ENCODE measurements around the gene LRRC9.
"Not testable (repeated sequence)": the region's sequence is repeated elsewhere in the genome, so short reads cannot be mapped to it uniquely, and the experiment has no call there.

LRRC9 gene

DNA sequence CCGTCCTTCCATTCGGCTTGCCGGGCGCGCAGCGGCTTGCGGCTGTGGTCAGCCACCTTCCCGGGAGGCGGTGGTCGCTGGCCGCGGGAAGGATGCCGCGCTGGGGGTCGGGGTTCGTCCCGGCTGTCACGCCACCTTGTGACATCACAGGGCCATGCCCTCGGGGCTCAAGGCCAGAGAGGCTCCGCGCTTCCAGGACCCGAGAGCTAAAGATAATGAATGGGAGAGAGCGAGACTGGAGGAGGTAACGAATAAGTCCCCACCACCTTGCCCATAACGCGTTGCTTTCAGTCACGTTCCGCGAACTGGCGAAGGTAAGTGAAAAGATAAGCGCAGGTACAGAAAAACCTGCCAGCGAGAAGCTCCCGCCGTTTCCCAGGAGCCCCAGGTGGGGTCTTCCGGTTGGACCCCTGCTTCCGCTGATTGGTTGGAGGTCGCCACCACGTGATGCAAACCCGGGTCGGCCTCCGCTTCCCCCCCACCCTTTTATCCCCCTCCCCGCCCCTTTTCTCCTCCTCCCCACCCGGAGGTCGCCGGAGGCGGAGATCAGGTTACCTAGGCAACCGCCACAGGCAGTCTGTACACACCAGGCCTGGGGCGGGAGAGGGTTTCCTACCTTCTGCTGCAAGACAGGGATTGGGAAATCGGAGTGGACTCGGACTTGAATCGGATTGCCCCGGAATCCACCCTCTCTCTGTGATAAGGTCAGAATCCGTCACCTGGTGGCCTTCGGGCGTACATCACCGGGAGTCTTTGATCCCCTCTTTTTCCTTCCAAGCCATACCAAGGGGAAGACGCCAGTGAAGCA, at the start of gene LRRC9:
LRRC9 (plus strand) TSS at position 575 of the 808 bp plus-strand sequence.
- no peak for DNase-seq (ENCODE audit: low read depth in 2 of 2)

DNA sequence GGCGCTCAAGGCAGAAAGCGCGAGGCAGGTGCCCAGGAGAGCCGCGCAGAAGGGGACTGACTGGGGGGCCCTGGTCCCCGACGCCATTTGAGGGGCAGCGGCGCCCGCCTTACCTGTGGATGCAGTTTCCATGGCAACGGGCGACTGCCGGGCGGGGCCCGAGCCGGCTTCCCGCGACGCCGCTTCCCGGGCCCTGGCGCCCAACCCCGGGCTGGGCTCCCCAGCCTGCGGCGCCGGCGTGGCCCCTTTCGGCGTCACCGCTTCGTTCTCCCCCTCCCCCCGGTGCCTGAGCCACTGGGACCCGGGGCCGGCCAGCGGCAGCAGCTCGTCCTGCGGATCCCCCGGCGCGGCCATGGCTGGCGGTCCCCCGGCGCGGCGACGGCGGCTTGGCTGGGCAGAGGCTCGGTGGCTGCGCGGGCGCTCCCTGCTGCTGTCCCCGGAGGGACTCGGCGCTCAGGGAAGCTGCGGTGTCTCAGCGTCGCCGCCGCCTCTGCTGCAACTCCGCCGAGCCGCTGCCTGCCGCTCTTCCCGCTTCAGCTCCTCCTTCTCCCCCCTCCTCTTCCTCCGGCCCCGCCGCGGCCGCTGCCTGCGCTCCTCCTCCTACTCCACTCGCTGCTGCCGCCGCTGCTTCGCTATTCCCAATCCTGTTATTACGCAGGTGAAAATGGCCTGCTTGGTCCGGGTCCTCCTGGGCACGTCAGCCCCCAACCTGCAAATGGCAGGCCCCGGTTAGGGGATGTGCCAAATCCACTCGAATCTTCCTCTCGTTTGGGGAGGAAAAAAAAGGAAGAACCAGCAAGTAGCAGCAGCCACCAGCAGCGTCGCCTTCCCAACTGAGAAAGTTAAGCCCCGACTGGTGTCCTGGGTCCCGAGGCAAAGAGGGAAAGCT, 49.4 kb upstream of the LRRC9 start, which contains the start of gene RTN1:
RTN1 (minus strand) TSS at position 500 of the 889 bp plus-strand sequence; CDS start at position 354, 146 bp downstream.
- DNase-seq (ENCODE audit: low read depth in 2 of 2), result no peak

- no peak for DNase-seq (ENCODE audit: low read depth in 2 of 2)
Measured at GRCh38 chr14:59871166-59871495, 48.8 kb upstream of the LRRC9 start.

DNA sequence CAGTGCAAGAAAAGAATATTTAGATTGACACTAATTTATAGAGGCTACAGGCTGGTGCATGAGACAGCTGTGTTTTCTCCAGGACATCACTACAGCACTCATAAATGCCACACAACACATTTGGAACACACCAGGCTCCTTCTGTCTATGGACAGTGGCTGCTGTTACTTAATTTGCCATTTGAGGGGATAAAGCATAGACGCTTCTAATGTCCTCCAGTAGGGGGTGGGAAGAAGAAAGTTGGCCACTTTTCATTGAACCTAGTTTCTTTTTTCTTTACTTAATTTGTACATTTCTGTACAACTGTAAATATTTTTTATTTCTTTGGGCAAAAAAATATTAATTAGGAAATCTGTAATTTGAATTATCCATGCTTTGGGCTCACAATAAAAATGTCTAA, 37.0 kb upstream of the LRRC9 start:
- no peak for DNase-seq (ENCODE audit: low read depth in 2 of 2)

- DNase-seq (ENCODE audit: low read depth in 2 of 2), result no peak
Measured at GRCh38 chr14:59890676-59891075, 29.3 kb upstream of the LRRC9 start.

GRCh38 chr14:59895721-59896120, 24.2 kb upstream of the LRRC9 start:
- DNase-seq (ENCODE audit: low read depth in 2 of 2), result no peak

- DNase-seq (ENCODE audit: low read depth in 2 of 2), result no peak
Measured at GRCh38 chr14:59897757-59898383, 22.1 kb upstream of the LRRC9 start.

- DNase-seq (ENCODE audit: low read depth in 2 of 2), result no peak
Measured at GRCh38 chr14:59900556-59900955, 19.4 kb upstream of the LRRC9 start.

DNA sequence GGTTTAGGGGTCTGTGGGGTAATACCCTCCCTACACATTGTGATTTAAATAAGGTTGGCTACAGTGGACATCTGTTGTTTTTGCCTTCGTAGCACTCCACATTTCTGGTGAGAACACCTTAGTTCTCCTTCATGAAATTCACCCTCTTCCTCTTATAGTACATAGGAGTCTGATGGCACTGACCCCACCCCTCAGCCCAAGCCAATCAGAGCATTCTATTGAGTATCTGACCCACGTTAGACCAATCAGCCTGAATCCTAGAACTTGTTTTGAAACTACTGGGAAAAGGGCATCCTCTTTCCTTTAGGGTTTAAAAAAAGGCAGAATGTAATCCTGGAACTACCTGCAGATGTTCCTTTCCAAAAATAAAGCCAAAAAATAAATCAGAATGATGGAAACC, 15.8 kb upstream of the LRRC9 start:
- DNase-seq (ENCODE audit: low read depth in 2 of 2), result no peak

DNA sequence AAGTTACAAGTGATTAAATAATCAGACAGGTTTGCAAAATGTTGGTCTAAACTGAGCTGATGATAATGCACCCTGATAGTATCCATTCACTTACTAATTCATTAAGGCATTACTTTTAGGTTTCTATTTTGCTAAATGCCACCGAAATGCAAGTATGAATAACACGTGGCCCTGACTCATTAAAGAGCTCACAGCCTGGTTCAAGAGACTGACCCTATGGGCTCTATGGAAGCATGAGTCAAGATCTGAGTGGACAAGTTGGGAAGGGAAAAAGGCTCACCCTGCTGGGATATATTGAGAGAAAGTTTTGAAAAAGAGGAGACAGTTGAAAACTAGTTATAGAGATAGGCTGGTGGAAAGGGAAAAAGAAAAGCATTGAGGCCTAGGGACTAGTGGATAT, 14.8 kb upstream of the LRRC9 start:
- DNase-seq (ENCODE audit: low read depth in 2 of 2), result no peak

DNA sequence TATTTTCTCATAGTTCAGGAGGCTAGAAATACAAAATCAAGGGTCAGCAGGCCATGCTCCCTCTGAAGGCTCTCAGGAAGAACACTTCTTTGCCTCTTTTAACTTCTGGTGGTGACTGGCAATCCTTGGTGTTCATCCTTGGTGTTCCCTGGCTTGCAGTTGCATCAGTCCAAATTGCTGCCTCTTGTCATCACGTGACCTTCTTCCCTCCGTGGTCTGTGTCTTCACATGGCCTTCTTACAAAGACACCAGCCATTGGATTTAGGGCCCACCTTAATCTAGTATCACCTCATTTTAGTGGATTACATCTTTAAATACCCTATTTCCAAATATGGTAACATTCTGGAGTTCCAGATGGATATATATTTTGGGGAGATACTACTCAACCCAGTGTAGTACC, 7.5 kb upstream of the LRRC9 start:
- DNase-seq (ENCODE audit: low read depth in 2 of 2), result no peak

GRCh38 chr14:59913187-59913586, 6.8 kb upstream of the LRRC9 start:
- DNase-seq (ENCODE audit: low read depth in 2 of 2), result no peak

- no peak for DNase-seq (ENCODE audit: low read depth in 2 of 2)
Measured at GRCh38 chr14:59918824-59919569, 947 bp upstream of the LRRC9 start.

- no peak for DNase-seq (ENCODE audit: low read depth in 2 of 2)
Measured at GRCh38 chr14:59920378-59920683, 387 bp downstream of the LRRC9 start.

- DNase-seq (ENCODE audit: low read depth in 2 of 2), result no peak
Measured at GRCh38 chr14:59925797-59926196, 5.9 kb downstream of the LRRC9 start.

GRCh38 chr14:59926534-59926933, 6.6 kb downstream of the LRRC9 start:
- DNase-seq (ENCODE audit: low read depth in 2 of 2), result no peak

DNA sequence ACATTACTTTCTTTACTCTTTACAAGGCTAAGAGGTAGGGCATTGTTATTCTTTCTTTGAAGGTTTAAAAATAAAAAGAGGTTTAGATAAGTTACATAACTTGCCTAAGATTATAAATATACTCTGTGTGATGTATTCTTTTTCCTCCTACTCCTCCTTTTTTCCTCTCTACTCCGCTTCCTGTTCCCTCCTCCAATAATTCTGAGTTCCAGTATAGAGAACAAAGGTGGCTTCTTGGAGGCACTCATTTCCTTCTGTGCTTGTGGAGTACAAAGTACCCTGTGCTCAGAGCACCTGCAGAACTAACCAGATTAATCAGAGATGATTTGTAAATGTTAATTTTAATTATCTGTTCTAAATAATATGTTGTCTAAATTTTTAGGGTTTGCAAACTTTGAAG, 11.3 kb downstream of the LRRC9 start:
- no peak for DNase-seq (ENCODE audit: low read depth in 2 of 2)

DNA sequence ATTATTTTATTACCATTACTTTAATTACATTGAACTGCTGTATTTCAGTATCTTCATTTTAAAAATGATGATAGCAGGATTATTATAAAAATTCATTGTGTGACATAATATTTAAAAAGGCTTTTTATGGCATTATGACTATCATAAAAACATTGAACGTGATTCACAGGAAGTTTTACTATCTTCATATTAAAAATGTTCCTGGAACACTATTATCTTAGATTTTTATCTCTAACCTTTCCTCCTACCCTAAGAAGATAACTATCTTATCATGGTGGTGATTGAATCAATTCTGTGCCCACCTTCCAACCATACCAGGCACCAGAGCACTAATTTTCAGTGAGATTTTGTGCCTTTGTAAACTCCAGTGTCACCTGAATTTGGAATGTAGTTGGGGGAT, 16.2 kb downstream of the LRRC9 start:
- no peak for DNase-seq (ENCODE audit: low read depth in 2 of 2)

DNA sequence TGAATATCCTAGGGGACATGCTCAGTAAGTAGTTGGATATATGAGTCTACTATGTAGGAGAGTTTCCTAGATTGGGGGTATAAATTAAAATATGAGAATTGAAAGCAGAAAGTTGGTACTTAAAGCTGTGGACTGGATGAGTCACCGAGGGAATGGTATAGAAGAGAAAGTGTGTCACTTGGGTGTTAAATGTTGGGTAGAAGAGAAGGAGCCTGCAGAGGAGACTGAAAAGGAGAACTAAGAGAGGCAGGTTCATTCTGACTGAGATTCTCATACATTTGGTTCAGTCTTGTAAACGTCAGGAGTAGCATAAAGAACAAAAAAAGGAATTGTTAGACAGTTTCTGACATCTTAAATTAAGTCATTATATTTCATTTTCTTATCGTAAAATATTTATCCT, 19.9 kb downstream of the LRRC9 start:
- DNase-seq (ENCODE audit: low read depth in 2 of 2), result no peak

DNA sequence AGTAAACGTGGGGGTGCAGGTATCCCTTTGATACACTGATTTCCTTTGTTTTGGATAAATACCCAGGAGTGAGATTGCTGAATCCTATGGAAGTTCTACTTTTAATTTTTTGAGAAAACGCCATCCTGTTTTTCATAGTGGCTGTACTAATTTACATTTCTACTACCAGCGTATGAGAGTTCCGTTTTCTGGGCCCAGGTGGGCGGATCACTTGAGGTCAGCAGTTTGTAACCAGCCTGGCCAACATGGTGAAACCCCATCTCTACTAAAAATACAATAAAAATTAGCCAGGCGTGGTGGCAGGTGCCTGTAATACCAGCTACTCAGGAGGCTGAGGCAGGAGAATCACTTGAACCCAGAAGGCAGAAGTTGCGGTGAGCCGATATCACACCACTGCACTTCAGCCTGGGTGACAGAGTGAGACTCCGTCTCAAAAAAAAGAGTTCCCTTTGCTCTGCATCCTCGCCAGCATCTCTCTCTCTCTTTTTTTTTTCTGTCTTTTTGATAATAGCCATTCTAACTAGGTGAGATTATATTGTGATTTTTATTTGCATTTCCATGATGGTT, 22.4 kb downstream of the LRRC9 start:
- DNase-seq (ENCODE audit: low read depth in 2 of 2), result not testable (repeated sequence)

- no peak for DNase-seq (ENCODE audit: low read depth in 2 of 2)
Measured at GRCh38 chr14:59944909-59945308, 25.0 kb downstream of the LRRC9 start.

- DNase-seq (ENCODE audit: low read depth in 2 of 2), result not testable (repeated sequence)
Measured at GRCh38 chr14:59952141-59952540, 32.2 kb downstream of the LRRC9 start.
